SU-DHL-6 (cell line): ENCODE measurements around the gene SLC24A2.

Source experiments
- CTCF ChIP-seq: fragments of 200-600 bp; sonication (generic); IDR thresholded peaks from one replicate; pipeline ENCODE4 v1.5.1; 2017; ENCODE audit warnings: antibody characterized with exemption, mild to moderate bottlenecking, low read length, moderate library complexity; ENCODE audit not compliant: insufficient read depth, poor library complexity, severe bottlenecking
- EZH2phosphoT487 ChIP-seq: fragments of 200-600 bp; sonication (generic), shearing (Covaris generic); conservative IDR thresholded peaks from 2 replicates; pipeline ENCODE4 v1.6.1; 2018; ENCODE audit warnings: mild to moderate bottlenecking, antibody characterized with exemption, low read length, moderate library complexity, mixed read lengths

- TF ChIP-seq CTCF = no peak
- no peak for TF ChIP-seq EZH2phosphoT487
These were observed 6.8 kb downstream of the SLC24A2 start for GRCh38 chr9:19782005-19782404.
